Measurements from ENCODE around the gene NAT8L. TPM values are rescaled to one million over a fixed set of nuclear protein-coding genes. Genes with fewer than 3 reads are reported as not detected.

The NAT8L gene
- total RNA-seq, 1 donor from 2014 or later: 1.2 TPM

DNA sequence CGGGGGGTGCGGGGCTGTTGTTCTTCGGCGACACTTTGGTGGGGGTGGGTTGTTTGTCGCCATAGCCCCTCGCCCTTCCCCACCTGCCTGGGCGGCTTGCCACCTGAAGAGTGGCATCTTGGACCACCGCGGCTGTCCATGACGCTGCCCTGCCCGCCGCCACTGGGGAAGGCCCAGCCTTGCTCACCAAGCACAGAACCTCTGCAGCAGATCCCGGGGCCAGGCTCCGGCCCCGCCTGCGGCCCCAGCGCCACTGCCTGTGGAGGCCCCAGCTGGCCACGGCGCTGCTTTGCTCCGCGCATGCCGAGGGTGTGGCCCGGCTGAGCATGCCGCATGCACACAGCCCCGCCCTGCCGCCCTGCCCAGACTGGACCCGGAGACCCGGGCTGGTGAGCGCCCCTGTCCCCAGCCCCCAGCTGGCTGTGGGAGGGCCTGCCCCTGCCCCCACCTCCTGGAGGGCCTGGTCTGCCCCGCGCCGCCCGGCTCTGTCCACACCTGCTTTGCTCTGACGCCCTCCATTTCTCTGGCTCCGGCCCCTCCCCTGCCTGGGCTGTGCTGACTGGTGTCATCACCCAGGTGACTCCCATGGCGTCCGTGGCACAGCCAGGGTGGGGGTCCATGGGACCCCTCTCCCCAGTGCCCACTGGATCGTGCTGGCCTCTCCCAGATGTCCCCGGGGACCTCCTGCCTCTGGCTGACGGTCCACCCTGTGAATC is 5.3 kb downstream of the NAT8L start:
- no peak for DNase-seq

DNA sequence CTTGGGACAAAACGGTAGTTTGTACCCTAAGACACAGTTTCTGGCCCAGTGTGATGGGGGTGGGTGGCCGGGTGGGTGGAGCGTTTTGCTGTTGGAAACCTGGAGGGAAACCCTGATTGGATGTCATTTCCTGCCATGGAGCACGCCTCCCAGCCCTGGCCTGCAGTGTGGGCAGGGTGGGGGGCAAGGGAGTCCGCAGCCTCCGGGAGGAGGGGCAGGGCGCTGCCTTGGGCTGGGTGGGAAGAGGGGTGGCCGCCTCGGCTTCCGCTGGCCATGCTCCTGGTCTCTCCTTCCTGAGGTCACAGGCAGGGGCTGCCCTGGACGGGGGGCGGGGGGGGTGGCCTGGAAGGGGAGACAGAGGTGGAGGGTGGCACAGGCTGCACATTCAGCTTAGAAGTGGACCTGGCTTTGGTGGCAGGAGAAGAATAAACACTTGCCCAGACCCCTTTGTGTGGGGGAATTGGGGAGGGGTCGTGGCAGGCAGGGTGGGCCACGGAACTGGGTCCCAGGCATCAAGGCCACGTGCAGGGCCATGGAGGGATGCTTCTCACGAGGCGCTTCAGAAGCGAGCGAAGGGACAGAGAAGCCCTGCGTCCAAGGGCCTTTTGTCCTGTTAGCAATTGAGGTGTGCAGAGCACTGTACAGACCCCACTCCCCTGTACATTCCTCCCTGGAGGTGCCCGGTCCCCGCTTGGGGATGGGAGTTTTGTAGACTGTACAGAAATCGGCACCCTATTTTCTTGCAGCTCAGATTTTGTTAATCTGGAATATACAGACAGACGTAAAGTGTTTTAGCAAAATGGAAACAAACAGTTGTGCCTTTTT is 6.2 kb downstream of the NAT8L start:
- no peak for DNase-seq

DNA sequence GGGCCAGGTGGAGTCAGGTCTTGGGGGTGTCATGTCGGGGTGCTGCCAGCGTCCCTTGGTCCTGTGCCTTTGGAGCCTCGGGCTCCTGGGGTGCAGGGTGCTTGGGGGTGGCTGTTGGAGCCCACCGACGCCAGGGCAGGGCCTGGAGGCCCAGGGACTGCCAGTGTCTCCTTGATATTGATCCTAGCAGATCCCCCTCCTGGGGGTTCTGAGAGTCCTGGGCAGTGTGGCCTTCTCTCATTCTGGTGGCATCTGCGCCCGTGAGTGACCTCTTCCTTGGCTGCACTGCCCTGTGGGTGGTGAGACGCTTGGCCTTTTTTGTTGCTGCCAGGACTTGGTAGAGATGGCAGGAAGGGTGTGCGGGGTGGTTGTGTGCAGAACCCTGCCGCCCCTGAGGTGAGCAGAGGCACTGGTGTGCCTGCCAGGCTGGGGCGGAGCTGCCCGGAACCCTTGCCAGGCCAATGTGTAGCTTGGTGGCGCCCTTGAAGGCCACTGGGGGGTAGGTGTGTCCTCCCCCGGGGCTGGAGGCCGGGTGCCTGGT is 7.0 kb downstream of the NAT8L start:
- no peak for DNase-seq

DNA sequence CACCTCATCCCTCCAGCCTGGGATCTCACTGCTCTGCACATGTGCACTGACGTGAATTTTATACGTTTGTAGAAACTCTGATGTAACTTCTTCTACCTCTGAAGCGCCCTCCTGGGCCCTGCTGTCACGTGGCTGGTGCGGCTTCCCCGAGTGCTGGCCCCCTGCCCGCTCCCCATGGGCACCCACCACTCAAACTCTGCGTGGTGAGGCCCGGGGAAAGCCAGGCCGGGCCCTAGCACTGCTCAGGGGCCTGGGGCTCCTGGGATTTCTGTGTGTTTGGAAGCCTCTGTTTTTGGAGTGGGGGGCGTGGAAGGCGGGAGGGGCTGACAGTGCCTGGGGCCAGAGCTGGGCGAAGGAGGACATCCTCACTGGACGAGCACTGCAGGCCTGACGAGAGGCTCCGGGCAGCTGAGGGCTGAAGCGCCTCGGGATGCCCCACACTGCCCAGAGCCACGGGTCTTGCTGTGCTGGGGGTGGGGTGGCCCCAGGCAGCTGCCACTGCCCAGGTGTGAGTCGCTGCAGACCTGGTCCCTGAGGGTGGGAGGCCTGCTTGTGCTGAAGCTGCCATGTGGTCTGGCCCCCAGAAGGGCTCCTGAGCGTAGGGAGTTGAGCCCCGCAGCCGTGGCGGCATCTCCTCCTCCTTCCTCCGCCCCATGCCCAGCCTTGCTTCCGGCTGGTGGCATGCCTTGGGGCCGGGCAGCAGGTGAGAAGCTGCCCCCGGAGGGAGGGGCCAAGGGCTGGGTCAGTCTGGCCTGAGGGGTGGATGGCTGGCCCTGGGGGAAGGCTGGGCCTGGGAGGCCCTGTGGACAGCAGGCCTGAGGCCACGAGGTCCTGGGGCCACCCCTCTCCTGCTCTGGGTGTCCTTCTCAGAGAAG is 7.7 kb downstream of the NAT8L start:
- DNase-seq: no peak

DNA sequence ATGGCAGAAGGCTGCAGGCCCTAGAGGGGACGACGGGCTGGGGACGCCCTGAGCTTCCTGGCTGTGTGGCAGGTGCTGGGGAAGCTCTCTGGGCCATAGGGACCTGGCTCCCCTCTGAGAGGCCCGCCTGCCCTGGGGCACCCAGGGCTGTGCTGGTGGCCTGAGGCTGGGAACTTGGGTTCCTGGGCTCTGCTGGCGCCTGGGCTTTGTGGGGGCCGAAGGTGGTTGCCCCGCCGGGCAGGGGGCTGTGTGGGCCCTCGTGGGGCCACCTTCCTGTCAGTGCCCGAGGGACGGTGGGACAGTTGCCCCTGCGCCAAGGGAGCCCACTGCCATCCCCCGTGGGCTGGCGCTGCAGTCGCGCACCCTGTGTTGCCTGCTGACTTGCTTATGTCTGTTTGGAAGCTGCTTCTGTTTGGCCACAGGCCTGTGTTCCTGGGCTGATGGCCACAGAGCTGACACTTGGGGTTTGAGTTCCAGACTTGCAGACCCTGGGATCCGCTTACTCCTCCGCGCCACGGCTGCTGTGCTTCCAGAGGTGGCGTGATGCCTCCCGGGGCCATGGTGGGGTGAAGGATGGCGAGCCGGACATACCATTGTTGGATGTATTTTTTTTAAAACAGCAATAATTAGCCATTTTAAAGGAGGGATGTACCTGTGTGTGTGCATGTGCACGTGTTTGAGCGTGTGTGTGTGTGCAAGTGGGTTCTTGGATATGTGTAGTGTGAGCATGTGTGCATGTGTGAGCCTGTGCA is 8.5 kb downstream of the NAT8L start:
- no peak for DNase-seq

DNA sequence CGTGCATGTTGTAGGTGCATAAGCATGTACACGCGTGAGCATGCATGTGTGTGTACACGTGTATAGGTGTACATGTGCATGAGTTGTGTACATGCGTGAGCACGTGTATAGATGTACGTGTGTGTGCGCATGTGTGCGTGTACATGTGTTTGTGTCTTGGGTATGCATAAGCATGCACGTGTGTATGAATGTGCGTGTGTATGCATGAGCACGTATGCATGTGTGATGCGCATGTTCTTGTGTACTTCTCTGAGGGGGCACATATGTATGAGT is 9.0 kb downstream of the NAT8L start:
- DNase-seq: no peak

DNA sequence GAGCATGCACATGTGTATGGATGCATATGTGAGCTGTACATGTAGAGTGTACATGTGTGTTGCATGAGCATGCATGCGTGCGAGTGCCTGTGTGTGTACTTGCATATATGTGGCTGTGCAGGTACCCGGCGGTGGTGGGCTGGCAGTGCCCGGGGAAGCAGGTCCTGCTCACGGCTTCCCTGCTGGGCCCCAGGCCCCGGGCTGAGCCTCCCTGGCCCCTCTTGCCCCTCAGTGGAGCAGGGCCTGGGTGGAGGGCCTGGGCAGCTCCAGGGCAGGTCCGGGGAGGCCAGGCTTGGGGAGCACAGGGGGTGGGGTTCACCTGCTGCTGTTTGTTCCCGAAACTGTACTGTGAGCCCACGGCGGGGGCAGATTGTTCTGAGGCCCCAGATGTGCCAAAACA is 9.4 kb downstream of the NAT8L start:
- no peak for DNase-seq

DNA sequence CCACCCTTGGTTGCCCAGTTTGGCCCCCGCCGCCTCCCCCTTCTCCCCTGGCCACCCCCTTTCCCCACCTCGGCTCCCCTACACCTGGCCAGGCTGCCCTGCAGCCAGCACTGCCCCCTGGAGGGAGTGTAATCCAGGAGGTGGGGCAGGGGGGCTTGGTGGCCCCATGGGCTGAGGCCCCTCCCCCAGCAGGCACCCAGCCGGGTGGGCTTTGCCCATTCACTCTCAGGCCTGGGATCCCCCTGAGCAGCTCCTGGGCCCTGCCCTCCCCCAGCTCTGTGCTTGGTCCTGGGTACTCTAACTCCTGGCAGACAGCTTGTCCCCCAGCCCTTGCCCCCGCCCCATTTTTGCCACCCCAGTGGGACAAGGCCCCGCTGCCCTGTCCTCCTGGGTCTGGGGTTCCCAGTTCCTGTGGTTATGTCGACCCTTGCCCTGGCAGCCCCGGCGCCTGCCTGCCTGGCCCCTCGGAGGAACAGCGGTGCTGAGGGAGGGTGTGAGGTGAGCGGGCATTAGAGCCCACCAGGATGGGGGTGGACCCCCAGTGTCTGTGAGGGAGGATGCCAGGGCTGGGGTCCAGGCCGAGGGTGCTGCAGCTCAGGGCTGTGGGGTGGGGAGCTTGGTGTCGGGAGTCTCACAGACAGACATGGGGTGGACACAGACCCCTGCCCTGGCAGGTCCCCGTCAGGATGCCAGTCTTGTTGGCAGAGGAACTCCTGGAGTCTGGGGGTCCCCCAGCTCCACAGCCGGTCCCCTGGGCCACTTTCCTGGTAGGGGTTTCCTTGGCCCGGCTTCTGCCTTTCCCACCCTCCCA is 10.2 kb downstream of the NAT8L start:
- DNase-seq: no peak

DNA sequence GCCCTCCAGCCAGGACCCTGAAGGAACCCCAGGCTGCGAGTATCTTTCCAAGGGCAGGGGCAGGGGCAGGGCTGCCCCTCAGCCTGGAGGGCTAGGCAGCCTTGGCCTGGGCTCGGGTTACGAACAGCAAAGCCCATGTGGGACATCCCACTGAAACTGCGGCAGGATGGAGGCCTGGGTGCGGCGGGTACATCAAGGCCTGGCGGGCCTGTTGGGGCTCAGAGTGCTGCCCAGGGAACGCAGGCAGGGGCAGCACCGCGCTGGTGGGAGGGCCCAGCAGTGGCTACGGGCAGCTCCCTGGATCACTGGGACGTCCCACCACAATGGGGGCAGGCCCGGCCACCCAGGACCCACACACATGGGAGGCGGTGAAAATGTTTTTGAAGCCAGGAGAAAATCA is 10.9 kb downstream of the NAT8L start:
- DNase-seq: no peak

DNA sequence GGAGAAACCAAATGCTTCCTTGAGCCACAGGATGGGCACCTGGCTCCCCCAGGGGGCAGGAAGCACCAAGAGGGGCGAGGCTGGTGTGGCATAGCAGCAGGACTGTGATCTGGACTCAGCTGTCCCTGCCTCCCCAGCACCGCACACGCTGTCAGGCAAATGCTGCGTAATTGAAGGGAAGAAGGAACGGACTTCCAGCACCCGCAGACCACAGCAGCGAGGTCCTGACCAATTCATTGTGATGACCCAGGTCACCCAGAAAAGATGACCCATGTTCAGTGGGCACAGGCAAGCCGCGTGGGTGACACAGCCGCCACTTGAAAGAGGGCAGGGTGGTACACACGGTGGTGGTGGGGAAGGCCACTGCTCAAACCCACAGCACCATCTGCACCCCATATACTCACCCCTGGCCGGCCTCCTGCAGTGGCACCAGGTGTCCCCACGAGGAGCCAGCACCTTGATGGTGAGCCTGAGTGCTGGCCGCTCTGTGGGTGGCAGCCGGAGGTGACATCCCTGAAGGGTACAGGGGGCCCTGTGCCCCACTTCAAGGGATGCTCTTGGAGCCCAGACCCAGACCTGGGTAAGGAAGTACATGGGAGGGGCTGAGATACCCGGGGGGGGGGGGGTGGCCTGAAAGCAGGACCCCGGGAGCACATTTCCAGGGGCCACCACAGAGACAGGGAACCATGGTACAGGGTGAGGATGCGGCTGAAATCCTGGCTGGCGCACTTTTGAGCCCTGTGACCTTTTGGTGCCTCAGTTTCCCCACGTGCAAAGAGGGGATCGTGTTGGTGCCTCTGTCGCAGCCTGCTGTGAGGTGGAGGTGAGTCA is 11.5 kb downstream of the NAT8L start:
- DNase-seq: no peak

DNA sequence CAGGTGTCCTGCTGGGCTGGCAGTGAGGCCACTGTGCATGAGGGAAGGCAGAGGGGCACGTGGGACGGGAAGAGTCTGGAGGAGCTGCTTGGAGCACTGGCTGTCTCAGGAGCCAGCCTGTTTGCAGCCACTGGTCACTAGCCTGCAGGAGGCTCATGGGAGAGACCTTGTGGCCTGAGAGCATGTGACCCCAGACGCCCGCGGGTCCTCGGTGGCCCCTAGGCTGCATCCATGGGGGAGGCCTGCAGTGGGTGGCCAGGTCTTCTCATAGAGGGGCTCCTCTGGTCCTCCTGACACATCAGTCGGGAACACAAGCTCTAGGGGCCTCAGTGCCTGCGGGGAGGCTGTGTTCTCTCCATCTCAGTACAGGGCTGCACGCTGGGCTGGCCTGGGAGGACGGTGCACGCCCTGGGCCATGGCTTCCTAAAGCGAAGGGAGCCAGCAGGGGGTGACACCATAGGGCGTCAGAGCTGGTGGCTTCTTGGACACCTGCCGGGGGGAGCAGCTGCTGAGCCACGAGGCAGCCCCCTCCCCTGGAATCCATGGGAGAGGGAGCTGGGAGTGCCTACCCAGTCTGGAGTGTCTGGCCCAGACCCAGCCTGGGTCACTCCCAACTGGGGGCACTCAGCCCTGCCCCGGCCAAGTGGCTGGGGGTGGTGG is 12.3 kb downstream of the NAT8L start:
- DNase-seq: no peak

DNA sequence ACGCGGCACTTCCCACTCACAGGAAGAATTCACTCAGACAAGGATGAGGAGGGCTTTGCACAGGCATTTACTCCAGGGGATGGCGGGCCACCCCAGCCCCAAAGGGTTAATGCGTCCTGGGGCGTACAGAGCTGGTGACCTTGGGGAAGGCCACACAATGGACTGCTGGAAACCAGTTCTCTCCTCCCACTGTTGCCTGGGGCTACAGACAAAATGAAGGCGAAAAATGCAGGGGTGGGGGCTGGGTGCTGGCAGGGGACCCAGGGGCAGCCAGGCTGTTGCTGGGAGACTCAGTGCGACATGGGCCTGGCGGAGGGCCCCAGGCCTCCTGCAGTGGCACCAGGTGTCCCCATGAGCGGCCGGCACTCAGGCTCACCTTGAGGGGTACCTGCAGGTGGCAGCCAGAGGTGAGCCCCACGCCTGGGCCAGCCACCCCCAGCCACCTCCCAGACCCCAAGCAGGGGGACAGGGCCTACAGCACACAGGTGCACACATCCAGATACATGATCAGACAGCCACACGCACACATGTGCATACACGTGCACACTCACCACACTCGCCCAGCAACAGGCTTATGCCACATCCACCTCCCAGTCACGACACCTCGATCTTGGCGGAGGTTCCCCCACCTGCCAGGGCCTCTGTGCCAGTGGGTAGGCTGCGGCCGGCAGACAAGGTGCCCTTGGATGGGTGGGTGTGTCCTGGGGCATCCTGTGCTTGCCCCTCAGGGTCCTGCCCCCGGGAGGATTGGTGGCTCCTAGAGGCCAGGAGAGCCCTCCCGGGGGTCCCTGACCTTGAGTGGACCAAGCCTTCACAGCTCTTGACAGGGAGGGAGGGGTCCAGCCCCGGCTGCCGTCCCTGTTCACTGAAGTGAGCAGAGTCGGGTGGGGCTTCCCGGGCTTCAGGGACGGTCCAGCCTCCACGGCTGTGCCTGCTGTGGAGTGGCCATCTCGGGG is 13.1 kb downstream of the NAT8L start:
- no peak for DNase-seq

DNA sequence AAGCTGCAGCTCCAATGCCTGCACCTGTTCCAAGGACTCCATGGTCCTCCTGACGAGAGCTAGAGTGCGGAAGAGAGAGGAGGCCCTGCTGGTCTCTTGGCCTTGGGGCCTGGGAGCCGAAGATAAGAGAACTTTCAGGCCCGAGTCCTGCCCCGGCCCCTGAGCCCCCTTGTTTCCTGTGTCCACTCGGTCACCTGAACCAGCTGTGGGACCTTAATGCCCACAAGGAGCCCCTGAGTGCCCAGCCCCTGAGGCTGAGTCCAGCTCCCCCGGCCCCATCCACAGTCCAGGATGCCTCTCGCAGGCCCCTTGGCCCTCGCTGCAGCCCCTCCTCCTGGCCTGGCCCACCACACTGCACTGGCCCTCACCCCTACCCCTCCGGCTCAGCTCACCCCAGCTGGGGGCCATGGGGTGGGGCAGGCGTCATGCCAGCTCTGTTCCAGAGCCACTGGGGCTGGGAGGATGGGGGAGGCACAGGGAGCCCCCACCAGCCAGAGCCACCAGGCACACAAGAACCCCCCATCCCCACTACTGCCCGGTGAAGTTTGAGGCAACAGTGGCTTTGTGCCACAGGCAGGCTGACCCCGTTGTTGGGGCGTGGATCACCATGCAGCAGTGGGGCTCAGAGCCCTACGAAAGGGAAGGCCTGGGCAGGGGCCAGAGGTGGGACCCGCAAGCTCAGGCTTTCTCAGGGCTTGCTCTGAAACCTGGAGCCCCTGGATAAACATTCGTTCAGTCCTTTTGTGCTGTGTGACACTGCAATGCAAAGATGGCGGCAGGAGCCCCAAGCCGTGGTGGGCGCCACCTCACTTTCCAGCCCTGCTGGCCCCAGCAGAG is 14.1 kb downstream of the NAT8L start:
- no peak for DNase-seq

DNA sequence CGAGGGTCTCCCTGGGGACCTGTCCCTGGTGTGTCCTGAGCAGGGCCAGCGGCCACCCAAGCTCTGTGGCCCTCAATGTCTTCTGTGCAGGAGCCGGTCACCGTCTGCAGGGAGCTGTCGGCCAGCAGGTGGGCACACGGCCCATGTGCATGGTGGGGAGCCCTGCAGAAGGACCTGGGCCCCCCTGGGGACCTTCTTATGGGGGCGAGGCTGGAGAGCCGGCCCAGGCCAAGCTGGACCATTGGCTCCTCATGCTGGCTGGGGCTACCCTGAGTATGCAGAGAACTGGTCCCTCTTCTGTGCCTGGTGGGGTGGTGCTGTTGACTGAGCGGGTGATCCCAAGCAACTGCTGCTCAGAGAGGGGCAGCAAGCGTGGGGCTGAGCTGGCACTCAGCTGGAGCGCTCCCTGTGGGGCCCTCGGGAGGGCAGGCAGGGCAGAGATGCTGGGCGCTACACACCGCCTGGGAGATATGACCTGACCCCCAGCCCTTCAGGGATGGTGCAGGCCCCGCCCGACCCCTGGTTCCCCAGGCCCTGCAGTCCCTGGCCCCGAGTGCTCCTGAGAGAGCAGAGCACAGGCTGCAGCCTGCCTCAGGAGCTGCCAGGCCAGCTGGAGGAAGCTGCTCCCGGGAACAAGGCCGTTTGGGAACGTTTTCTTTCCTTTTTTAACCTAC is 14.8 kb downstream of the NAT8L start:
- no peak for DNase-seq

DNA sequence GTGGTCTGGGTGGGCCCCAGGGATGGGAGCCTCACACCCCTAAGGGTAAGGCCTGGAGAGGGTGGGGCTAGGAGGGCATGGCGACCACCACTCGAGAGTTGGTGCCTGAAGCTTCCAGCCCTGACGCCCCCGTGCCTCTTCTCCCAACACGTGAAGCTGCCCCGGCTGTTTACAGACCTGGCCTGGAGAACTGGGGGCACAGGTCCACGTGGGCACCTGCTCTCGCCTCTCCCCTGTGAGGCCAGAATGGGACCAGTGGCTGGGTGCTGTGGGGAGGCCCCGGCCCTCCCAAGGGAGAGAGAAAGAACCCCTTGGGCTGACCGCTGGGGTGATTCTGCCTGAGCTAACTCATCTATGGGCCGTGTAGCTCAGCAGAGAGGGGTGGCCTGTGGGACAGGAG is 15.5 kb downstream of the NAT8L start:
- DNase-seq: no peak

DNA sequence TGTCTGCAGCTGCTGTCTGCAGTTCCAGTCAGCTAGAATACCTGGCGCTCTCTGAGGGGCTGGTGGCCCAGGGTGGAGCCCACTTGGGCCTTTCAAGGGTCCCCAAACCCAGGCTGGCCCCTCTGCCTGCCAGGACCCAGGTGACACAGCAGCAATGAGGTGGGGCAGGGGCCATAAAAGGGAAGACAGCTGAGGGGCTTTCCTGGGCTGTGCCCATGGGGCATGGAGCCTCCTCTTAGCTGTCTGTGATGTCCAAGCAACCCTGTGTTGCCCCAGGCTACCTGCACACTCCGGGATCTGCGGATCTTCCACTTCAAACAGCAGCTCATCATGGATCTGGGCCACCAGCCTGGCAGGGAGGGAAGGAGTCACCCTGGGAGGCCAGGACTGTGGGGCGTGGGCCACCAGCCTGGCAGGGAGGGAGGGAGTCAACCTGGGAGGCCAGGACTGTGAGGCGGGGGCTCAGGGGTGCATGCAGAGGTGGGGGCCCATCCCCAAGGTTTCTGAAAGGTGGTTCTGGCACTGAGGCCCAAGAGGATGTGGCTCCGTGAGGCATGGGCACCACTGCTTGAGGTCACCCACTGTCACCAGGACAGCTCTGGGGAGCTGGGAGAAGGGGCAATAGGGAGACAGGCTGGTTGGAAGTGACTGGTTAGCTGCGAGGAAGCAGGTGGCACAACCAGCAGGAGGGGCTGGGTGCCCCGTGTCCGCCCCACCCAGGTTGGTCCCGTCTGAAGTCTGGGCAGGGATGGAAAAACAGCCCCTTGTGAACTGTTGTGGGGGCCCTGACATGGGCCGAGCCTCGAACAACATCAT is 16.3 kb downstream of the NAT8L start:
- no peak for DNase-seq

All from skin of body (tissue), 2 donors.